IMR-90 (cell line): ENCODE data around the gene COL13A1.

Source experiments
- BHLHE40 ChIP-seq: fragments of 150-350 bp; IDR thresholded peaks from 2 replicates; pipeline ENCODE4 v1.6.1; 2016; ENCODE audit warnings: mild to moderate bottlenecking, low read depth, low read length
- CEBPB ChIP-seq: IDR thresholded peaks from 2 replicates; pipeline ENCODE4 v1.6.1; 2012; ENCODE audit warnings: low read depth, low read length, improper control_type of control experiment
- CHD1 ChIP-seq: IDR thresholded peaks from 2 replicates; pipeline ENCODE4 v1.6.1; 2012; ENCODE audit warnings: low read depth, low read length, improper control_type of control experiment
- FOS ChIP-seq: fragments of 150-350 bp; IDR thresholded peaks from 2 replicates; pipeline ENCODE4 v1.6.1; 2016; ENCODE audit warnings: low read depth, low read length
- MAFK ChIP-seq: IDR thresholded peaks from 2 replicates; pipeline ENCODE4 v1.6.1; 2012; ENCODE audit warnings: low read depth, low read length, improper control_type of control experiment
- MXI1 ChIP-seq: IDR thresholded peaks from 2 replicates; pipeline ENCODE4 v1.6.1; 2012; ENCODE audit warnings: low read depth, mild to moderate bottlenecking, low read length, moderate library complexity, borderline replicate concordance
- POLR2A ChIP-seq: IDR thresholded peaks from 2 replicates; pipeline ENCODE4 v1.6.1; 2012; ENCODE audit warnings: mild to moderate bottlenecking, low read depth, low read length
- RAD21 ChIP-seq: IDR thresholded peaks from 2 replicates; pipeline ENCODE4 v1.6.1; 2012; ENCODE audit warnings: low read length, improper control_type of control experiment
- RCOR1 ChIP-seq: IDR thresholded peaks from 2 replicates; pipeline ENCODE4 v1.6.1; 2012; ENCODE audit warnings: mild to moderate bottlenecking, low read length, improper control_type of control experiment; ENCODE audit not compliant: insufficient replicate concordance
- SMC3 ChIP-seq: fragments of 150-350 bp; IDR thresholded peaks from 2 replicates; pipeline ENCODE4 v1.6.1; 2016; ENCODE audit warnings: low read depth, mild to moderate bottlenecking, antibody characterized with exemption, low read length, moderate library complexity
- TF ChIP-seq, protein P1 (sequence below): fragments of 150-350 bp; IDR thresholded peaks from 2 replicates; pipeline ENCODE4 v1.6.1; 2016; ENCODE audit warnings: low read depth, mild to moderate bottlenecking, low read length, moderate library complexity, borderline replicate concordance
- TF ChIP-seq, protein P2 (sequence below): conservative IDR thresholded peaks from 2 replicates; pipeline ENCODE4 v1.5.1; 2012; ENCODE audit warnings: mild to moderate bottlenecking, low read depth, low read length, improper control_type of control experiment
- TF ChIP-seq, protein P3 (sequence below): fragments of 150-350 bp; IDR thresholded peaks from 2 replicates; pipeline ENCODE4 v1.6.1; 2017; ENCODE audit warnings: mild to moderate bottlenecking, antibody characterized with exemption, low read length, low read depth

DNA sequence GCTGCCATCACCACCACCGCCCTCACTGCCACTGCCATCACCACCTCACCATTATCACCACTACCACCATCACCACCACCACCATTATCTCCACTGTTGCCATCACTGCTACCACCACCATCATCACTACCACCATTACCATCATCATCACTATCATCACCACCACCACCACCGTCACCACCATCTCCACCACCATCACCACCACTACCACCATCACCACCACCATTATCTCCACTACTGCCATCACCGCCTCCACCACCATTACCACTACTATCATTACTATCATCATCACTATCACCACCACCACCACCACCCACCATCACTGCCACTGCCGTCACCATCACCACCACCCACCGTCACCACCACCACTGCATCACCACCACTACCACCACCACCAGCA lies 9.9 kb upstream of the COL13A1 start:
- TF ChIP-seq, protein P1, sequence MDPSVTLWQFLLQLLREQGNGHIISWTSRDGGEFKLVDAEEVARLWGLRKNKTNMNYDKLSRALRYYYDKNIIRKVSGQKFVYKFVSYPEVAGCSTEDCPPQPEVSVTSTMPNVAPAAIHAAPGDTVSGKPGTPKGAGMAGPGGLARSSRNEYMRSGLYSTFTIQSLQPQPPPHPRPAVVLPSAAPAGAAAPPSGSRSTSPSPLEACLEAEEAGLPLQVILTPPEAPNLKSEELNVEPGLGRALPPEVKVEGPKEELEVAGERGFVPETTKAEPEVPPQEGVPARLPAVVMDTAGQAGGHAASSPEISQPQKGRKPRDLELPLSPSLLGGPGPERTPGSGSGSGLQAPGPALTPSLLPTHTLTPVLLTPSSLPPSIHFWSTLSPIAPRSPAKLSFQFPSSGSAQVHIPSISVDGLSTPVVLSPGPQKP = no peak
- TF ChIP-seq, protein P2, sequence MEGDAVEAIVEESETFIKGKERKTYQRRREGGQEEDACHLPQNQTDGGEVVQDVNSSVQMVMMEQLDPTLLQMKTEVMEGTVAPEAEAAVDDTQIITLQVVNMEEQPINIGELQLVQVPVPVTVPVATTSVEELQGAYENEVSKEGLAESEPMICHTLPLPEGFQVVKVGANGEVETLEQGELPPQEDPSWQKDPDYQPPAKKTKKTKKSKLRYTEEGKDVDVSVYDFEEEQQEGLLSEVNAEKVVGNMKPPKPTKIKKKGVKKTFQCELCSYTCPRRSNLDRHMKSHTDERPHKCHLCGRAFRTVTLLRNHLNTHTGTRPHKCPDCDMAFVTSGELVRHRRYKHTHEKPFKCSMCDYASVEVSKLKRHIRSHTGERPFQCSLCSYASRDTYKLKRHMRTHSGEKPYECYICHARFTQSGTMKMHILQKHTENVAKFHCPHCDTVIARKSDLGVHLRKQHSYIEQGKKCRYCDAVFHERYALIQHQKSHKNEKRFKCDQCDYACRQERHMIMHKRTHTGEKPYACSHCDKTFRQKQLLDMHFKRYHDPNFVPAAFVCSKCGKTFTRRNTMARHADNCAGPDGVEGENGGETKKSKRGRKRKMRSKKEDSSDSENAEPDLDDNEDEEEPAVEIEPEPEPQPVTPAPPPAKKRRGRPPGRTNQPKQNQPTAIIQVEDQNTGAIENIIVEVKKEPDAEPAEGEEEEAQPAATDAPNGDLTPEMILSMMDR = no peak
- TF ChIP-seq CHD1 = no peak
- TF ChIP-seq, protein P3, sequence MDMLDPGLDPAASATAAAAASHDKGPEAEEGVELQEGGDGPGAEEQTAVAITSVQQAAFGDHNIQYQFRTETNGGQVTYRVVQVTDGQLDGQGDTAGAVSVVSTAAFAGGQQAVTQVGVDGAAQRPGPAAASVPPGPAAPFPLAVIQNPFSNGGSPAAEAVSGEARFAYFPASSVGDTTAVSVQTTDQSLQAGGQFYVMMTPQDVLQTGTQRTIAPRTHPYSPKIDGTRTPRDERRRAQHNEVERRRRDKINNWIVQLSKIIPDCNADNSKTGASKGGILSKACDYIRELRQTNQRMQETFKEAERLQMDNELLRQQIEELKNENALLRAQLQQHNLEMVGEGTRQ = no peak
- no peak for TF ChIP-seq RAD21
- TF ChIP-seq SMC3 = no peak
- TF ChIP-seq POLR2A = no peak
- TF ChIP-seq MXI1 = no peak
- no peak for TF ChIP-seq CEBPB
- no peak for TF ChIP-seq MAFK
- no peak for TF ChIP-seq BHLHE40
- no peak for TF ChIP-seq FOS
- TF ChIP-seq RCOR1 = no peak
